NK-92 (cell line): ENCODE results near the gene COPA.

Experiments
- DNase-seq: peaks from one replicate; lab custom pipeline; 2025; ENCODE audit not compliant: unreplicated experiment; lab: John Stamatoyannopoulos, UW

The COPA gene

DNA sequence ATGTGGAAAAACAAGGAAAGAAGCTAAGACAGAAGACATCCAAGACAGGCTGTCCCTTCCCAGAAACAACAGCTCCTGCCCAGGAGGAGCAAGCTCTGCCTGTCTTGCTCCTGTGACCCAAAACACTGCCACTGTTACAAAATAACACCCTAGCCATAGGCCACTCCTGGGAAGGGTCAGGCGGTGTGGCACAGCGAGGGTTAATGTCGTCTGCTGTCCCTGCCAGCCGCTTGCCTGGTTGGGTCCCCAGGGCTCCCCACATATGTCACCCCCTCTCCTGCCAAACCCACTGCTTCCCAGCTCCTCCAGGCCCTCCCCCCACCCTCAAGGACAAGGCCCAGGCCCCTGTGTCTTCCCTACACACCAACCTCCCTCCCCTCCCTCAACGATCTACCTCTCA lies 20.0 kb upstream of the COPA start:
- DNase-seq = no peak

DNA sequence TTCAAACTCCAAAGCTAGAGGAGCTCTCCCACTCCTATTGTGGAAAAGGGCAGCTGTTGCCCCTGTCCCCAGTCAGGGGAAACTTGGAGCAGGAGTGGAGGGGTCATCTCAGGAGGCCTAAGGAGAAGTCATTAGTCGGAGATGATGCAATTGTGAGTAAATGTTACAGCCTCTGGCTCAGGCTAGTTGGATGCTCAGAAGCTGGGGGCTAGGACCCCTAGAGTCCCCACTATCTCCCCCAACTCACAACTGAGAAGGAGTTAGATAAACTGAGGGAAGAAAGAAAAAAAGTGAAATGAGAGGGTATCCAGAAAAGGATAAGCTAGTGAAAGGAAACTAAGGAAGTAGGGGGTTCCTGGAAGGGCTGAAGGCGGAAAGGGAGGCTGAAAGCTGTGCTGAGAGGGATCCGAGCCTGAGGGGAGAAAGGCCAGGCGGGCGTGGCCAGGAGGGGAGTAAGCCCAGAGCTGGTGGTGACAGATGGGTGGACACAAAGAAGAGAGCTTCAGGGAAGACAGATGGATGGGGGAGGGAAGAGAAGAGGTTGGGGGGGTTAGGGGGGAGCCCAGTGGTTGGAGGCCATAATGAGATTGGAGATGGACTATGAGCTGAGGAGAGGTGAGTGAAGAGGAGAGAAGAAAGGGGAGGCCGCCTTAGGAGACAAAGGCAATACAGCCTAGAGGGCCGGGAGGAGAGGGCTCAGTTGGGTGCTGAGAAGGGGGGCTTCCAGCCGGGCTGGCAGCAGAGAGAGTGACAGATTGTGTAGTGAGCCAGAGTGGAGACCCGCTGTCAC lies 19.3 kb upstream of the COPA start:
- DNase-seq = no peak

DNA sequence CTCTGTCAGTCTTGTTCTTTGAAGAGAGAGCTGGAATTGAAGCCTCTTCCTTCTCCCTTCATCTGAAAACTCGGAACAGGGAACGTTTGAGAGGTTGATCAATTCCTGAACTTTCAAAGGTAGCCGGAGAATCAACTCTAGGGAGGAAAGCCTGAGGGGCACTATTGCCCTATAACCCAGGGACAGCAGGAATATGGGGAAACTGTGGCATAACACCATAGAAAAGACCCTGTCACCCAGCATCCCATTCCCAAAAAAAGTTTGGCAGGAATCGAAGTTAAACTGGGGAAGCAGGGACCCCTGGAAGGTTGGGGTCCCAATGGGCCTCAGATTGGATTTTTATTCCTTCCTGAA lies 18.7 kb upstream of the COPA start:
- no peak for DNase-seq

DNA sequence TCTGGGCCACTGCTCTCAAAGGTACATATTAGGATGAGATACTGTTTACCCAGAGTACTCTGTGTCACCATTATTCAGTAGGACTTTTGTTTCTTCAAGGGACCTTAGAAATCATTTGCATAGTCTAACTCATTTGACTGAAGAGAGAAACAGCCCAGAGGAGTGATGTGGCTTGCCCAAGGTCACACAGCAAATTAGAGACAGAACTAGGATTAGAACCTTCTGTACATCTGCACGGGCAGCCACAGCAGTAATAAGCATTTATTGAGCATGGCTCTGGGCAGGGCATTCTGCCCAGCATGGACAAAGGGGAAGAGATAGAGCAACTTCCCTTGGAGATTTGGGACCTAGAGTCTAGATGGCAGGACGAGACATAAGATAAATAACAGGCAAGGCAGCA lies 18.1 kb upstream of the COPA start:
- DNase-seq = no peak

DNA sequence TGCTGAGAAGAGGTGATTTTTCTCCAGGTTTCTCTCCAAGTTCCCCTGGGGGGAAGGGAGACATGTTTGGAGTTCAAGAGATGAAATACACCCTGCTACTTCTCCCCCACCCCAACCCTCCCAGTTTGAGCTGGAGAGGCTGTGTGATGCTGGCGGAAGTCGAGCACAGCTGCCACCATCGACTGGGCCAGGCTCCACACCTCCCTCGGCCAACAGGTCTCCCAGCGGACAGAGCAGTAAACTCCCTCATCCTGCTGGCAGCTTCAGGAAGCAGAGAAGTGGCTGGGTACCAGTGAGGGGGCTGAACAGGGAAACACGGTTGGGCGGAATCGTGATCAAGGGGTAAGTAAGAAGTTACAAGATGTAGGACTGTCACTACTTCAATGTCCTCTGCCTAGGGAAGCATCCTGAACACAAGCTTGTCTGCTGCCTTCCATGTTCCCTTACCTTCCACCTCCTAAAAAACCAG lies 17.2 kb upstream of the COPA start:
- no peak for DNase-seq

DNA sequence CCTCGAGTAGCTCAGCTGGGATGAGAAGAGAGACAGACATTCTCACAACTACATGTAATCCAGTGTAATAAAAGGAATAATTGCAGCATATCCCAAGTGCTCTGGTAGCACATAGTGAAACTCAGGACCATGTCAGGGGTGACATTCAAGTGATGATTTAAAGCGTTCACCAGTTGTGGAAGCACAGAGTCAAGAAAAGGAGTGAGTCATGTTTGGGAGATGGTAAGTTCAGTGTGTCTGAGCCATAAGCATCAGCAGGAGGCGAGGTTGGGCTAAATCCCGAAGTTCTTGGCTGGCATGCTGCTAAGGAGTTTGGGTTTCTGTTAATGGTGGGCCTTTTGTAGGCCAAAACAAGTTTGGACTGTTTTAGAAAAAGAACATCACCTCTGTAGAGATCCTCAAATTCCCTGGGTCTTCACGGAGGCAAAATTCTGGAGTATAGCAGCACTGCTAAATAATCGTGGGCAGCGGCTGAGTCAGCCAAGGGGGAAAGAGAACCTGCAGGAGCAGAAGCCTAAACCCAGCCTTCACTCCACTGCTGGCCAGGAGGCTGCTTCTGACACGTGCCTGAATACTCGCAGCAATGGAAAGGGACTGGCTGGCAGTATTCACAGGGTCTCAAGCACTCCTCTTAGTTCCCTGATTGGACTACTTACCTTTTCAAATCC lies 16.6 kb upstream of the COPA start:
- DNase-seq = no peak

DNA sequence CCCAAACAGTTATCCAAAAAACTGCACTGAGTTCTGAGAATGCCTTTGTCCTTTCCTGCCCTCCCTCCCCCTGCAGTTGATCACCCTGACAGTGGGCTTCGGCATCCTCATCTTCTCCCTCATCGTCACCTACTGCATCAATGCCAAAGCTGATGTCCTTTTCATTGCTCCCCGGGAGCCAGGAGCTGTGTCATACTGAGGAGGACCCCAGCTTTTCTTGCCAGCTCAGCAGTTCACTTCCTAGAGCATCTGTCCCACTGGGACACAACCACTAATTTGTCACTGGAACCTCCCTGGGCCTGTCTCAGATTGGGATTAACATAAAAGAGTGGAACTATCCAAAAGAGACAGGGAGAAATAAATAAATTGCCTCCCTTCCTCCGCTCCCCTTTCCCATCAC lies 15.0 kb upstream of the COPA start:
- no peak for DNase-seq

DNA sequence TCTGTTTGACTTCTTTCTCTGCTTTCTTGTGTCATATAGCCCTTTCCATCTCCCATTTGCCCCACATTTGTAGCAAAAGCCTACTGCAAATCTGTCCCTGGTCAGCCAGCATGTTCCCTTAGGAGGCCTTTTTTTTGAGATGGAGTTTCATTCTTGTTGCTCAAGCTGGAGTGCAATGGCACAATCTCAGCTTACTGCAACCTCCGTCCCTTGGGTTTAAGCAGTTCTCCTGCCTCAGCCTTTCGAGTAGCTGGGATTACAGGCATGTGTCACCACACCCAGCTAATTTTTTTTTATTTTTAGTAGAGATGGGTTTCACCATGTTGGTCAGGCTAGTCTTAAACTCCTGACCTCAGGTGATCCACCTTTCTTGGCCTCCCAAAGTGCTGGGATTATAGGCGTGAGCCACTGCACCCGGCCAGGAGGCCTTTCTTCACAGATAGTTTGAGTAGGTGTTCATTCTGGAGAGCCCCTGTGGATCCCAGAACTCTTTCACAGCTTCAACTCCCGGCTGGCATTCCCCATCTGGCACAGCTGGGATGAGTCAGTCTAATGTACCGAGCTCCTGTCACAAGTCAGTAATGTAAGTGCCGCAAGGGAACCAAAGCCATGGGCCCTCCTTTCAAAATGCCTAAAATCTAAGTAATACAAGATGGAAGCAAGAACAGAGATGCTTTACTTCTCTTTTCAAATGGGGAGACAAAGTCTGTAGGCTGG lies 14.4 kb upstream of the COPA start:
- no peak for DNase-seq

DNA sequence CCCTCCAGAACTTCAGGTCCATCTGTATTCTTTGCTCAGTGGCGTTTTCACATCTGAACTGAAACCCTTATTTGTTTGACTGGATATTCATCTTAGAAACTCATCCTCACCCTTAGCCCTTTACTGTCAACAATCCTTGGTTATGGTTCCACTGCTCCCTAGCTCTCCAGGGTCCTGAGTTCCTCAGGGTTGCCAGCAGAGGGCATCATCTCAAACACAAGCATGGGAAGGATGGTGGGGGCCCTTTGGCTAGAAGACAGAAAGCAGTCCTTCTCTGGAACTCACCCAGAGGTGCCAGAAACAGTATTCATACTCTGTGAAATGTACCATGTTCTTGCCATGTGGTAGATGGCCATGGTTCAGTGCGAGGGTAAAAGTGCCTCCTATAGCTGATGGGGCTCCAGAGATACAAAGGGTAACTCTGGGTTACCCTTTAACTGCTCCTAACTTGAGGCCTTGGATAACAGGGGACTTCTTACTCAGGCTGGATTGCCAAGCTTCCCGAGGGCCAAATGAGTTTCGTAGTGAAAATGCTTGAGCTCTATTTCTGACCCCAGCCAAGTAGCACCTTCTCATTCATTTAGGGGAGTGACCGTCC lies 11.4 kb upstream of the COPA start:
- DNase-seq = no peak

DNA sequence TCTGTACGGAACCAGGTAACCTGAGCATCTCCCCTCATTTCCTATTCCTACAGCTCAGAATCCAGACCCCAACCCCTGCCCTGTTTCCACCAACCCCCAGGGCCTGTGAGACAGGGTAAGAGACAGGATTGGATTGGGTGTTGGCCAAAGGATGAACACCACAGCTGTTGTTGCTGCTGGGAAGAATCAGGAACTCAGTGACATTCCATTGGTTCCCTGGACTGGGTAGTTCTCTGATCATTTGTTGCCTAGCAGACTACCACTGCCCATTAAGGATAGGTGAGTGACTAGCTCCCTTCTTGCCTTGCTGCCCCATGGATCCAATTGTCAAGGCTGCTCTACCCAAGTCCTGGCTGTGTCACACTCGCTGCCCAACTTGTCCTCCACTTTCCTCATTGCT lies 10.2 kb upstream of the COPA start:
- DNase-seq = no peak

DNA sequence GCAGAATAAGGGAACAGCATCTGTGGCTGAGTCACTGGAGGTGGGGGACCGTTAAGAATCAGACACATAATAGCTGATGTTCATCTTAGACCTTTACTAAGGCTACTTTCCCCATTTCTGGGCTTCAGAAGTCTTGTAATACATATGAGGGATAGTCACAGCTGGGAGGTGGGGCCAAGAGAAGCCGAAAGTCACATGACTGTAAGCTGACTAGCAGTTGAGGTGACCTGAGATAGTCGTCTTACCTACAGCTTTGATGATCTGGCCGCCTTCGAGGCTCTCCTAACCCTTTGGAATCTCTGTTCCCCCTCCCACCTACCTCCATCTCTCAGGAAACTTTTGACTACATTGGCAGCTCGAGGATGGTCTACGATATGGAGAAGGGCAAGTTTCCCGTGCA lies 9.5 kb upstream of the COPA start:
- DNase-seq = no peak

DNA sequence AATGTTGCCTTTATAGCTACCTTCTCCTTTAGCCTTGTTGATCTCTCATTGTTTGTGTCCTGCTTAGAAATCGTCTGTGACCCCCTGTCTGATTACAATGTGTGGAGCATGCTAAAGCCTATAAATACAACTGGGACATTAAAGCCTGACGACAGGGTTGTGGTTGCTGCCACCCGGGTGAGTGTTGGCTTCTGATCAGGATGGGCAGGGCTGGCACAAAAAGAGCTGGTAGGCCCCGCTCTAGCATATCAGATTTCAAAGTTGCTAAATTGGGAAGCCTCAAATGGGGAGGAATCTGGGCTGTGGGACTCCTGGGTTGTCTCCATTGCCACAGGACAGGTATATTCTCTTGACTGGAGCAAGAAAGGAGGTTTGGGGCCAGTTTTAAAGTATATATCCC lies 8.6 kb upstream of the COPA start:
- DNase-seq = no peak

DNA sequence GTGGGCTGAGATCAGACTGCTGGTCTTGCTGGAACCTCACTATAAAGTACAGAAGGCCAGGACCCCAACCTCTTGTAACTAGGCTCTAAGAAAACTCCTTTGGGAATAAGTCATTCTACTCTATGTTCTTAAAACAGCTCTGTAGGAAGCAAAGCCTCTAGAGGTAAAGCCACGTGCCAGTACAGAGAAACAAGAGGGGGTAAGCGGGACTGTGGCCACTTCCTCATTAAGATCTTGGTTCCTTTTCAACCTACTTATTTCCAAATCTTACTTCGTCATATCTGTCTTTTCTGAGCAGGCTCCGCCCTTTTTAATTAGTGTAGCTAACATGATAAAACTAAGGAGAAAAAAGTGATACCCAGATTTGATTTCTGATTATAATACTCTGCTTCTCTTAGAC lies 3.9 kb upstream of the COPA start:
- no peak for DNase-seq

DNA sequence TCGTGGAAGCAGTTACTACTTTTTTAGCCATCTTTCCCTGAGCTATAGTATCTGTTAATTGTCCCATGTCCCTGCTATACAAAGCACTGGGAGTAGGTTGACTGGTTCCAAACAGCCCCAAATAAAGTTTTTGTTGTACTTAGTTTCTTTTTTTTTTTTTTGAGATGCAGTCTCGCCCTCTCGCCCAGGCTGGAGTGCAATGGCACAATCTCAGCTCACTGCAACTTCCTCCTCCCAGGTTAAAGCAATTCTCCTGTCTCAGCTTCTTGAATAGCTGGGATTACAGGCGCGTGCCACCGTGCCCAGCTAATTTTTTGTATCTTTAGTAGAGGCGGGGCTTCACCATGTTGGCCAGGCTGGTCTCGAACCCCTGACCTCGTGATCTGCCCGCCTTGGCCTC lies 3.4 kb upstream of the COPA start:
- DNase-seq = no peak

DNA sequence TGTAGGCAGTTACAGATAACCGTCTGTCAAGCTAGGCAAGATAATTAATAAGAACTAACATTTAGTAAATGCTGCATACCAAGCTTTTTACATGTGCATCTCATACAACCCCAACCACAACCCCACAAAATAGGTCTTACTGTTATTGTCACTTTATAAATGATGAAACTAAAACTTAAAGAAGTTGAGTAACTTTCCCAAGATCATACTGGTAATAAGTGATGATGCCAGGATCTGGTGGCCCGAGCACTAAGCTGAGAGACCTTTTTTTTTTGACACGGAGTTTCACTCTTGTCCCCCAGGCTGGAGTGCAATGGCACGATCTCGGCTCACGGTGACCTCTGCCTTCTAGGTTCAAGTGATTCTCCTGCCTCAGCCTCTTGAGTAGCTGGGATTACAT lies 1.9 kb upstream of the COPA start:
- no peak for DNase-seq

DNA sequence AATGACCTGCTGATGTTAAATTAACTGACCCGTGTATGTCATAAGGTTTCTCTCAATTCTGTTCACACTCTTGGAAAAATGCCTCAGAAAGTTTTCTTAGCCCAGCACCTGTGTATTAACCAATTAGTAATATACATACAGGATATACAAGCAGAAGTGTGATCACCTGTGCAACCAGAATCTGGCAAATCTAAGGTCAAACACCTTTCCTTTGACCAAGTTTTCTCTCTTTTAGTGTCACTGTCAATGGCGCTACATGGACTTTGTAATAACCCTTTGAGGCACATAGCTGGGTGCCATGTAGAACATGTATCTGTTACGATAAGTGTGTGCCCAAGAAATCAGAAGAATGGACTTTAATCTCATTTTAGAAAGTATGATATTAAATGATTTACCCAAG lies 1.2 kb upstream of the COPA start:
- DNase-seq = no peak

DNA sequence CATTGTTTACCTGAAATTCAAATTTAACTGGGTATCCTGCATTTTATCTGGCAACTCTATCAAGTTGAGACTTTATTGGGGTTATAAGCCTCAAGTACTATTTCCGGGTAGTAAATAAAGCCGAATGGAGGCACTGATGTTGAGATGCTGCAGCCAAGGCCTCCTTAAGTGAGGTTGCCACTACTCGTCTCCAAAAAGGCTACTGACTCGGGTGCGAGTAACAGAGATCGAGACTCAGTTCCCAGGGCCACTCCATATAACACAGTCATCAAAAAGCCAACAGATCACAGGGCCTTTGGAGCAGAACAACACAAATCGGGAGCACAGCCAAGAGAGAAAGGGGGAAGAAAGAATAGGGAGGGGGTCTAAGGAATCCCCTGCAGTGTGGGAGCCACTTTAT lies 524 bp downstream of the COPA start:
- DNase-seq = no peak

DNA sequence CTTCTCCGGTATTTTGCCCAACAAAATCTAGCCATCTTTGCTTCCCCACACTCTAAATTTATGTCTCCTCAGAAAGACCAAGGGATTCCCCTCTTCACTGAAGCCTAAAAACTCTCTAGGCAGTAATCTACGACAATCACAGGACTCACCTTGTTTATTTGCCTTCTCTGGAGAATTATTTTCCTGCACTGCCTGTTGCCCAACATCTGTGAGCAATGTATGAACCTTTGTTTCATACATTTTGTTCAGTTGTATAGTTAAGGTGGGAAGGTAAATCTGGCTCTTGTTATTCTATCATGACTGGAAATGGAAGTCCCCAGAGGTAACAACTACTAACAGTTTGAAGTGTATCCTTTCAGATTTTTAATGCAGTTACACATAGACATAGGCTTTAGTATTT lies 2.2 kb downstream of the COPA start:
- no peak for DNase-seq

DNA sequence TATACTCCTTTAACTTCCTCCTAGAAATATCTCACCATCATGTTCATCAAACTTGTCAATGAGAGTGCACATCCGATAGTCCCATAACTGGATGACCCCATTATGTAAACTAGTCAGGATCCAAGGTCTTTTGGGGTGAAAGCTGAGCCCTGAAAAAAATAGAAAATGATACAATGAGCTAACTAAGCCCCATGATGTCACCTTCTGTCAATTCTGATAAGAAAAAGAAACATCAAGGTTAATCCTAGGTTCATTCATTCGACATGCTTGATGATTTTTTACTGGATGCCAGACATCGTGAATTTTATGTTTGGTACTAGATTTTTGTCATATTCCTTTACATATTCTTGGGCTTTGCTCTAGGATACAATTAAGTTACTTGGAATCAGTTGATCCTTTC lies 2.9 kb downstream of the COPA start:
- DNase-seq = no peak

DNA sequence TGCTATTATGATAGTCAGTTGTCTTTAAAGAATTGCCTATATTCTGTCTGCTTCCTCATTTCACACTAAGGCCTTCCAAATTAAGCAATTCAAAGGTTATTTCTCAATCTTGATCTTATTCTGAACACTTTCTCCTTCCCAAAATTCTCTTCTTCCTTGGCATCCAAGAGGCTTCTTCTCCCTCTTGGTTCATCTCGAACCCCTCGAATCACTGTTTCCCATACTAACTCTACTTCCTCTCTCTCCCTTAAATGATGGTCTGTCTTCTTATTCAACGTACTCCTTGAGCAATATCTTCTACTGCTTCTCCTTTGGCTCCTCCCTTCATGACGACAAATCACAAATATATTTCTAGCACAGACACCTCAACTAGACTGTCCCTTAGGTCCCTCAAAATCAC lies 4.5 kb downstream of the COPA start:
- no peak for DNase-seq

DNA sequence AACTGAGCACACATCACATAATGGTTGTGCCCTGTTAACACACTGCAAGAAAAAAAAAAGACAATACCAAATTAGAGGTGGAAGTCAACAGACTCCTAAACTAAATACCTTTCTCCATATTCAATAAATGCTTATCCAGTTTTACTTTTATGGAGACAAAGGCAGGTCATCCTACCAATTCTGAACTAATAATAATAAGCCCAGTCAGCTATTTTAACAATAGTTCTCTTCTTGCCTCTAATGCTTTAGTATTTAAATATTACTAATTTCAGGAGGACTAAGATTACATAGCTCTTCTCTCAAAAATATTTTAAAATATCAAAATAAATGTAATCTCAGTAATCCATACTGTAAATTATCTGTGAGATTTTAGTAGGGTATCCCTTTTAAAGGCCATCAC lies 10.5 kb downstream of the COPA start:
- DNase-seq = no peak

DNA sequence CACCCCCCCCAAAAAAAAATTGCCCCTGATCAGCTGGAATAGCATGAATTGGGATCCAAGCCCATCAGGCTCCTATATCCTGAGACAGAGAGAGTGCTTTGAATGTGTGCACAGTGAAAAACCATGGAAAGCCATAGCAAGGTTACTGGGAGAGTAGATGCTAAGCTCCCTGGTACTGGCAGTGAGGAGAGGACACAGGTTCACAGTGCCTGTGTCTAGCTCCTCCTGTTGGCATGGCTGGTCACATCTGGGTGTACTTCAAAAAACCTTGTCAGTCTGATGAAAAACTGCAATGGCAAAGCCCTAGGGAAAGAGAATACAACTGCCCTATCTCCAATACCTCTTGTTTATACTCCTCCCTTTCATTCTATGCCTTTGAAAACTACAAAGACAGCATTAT lies 12.9 kb downstream of the COPA start:
- DNase-seq = no peak
